Natural killer cell treated with Interleukin-12 subunit alpha and Interleukin-12 subunit beta and Interleukin-15 and Interleukin-18, amount 100 ng/mL, for 72 hours (primary cell): ENCODE data around the gene CELSR3. TPM values are rescaled to one million over a fixed set of nuclear protein-coding genes. Genes with fewer than 3 reads are reported as not detected.

Source experiments
- ATAC-seq, 2 donors: fragments of 150-1000 bp; cut with Tn5 transposase in 1 of 2; sonication (Bioruptor Pico), chemical (Tn5 transposase) in 1 of 2; 2 replicates each; pipeline ENCODE4 v1.10.0; 2021
- DNase-seq: peaks from one replicate; pipeline ENCODE4 v3.0.0; 2022; ENCODE audit warnings: low spot score
- H3K27ac Mint-ChIP-seq, 2 donors: 1 replicate in 1 of 2; 2 replicates in 1 of 2; pipeline ENCODE4 v1.8.0; 2022; ENCODE audit warnings: mixed read lengths in 2 of 2, mild to moderate bottlenecking in 1 of 2, moderate library complexity in 1 of 2
- H3K27me3 Mint-ChIP-seq, 2 donors: 1 replicate in 1 of 2; 2 replicates in 1 of 2; pipeline ENCODE4 v1.8.0; 2022; ENCODE audit warnings: mixed read lengths in 2 of 2
- H3K36me3 Mint-ChIP-seq: one replicate; pipeline ENCODE4 v1.8.0; 2022; ENCODE audit warnings: mixed read lengths
- H3K4me1 Mint-ChIP-seq, 2 donors: 1 replicate in 1 of 2; 2 replicates in 1 of 2; pipeline ENCODE4 v1.8.0; 2022; ENCODE audit warnings: low read depth in 2 of 2, mixed read lengths in 2 of 2, mild to moderate bottlenecking in 1 of 2
- H3K4me3 Mint-ChIP-seq: one replicate; pipeline ENCODE4 v1.8.0; 2022; ENCODE audit warnings: mixed read lengths
- H3K9me3 Mint-ChIP-seq: 2 replicates; pipeline ENCODE4 v1.8.0; 2022; ENCODE audit warnings: mixed read lengths
- total RNA-seq, 2 donors: library from RNA; stranded (reverse); gene quantifications; one replicate each; pipeline ENCODE4 v1.2.3, GENCODE V29; 2022

Gene CELSR3
- total RNA-seq, 2 donors from 2014 or later, result 4.4 to 20.1 TPM

DNA sequence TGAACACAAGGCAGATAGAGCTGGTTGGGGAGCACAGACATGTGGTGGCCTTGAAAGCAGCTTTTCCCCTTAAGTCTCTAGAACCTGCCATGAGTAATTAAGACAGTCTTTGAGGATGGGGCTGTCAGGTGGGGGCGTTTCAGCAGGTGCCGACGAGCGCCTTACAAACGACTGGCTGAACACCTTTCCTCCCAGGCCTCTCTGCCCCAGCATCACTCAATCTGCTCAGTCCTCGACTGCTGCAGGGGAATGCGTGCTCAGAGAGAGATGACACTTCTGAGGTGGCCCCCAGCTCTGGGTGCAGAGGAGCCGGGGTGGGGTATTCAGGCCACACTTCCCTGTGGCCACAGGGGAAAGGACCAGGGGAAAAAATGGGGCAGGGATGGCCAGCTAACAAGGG, 31.1 kb upstream of the CELSR3 start:
- Mint-ChIP-seq H3K27ac (no peak overlapping the region), H3K9me3 (no peaks in the 10 kb centered on the region), H3K4me3 (no peak overlapping the region), H3K27me3 (no peaks in the 10 kb centered on the region), H3K4me1 (peaks cover 0 to 12% of the 10 kb centered on the region in 2 donors), H3K36me3 (peaks cover 6% of the 10 kb centered on the region)
- ATAC-seq (no peak), DNase-seq (no peak)

DNA sequence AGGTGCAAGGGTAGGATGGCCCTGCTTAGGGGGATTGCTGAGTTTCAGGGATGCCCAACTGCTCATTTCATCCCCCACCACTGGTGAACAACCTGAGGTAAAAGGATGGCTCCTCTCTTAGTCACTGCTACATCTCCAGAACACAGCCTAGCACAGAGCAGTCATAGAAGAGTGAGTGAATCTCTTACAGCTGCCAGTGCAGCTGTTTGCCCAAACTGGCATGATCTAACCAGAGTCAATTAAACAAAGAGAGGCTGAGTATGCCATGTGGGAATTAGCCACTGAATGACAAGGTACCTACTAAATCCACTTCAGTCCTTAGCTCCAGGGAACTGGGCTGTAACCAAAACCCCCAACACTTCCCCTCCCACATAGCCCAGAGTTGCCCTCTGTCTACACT, 29.9 kb upstream of the CELSR3 start:
- H3K4me1 Mint-ChIP-seq, result peaks cover 0 to 12% of the 10 kb centered on the region in 2 donors
- no peaks in the 10 kb centered on the region for H3K9me3 Mint-ChIP-seq
- no peaks in the 10 kb centered on the region for H3K27me3 Mint-ChIP-seq
- DNase-seq, result no peak
- peaks cover 6% of the 10 kb centered on the region for H3K36me3 Mint-ChIP-seq
- H3K27ac Mint-ChIP-seq, result no peak overlapping the region
- ATAC-seq, result no peak
- H3K4me3 Mint-ChIP-seq, result no peak overlapping the region

DNA sequence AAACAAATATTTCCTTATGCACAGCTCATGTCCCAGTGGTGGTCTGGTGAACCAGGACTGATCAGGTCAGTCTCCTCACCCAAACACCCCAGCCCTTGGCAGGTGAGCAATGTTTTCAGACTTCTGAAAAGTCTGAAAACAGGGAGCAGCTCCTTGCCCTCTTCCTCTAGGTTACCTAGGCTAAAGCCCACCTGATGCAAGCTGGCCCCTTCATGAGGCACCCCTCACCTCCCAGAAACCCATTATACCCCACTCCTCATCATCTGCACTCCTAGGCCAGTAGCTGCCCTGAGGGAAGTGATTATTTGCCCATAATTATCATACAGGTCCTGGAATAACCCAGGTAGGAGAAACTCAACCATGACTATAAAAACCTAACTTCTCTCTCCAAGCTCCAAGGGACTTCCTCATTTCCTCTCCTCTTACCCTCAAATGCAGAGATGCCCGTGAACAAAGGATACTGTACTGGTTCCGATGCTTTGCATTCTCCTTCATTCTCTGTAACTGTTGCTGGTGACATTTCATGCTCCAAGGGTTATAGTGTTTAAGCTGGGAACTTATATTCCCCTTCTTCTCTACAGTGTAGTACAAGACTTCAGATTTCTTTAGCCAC, 28.3 kb upstream of the CELSR3 start:
- peaks cover 8 to 15% of the 10 kb centered on the region in 2 donors for H3K4me1 Mint-ChIP-seq
- H3K9me3 Mint-ChIP-seq, result no peaks in the 10 kb centered on the region
- H3K27ac Mint-ChIP-seq, result peak overlapping the region in 1 of 2 donors; percentile 4
- H3K4me3 Mint-ChIP-seq, result no peak overlapping the region
- H3K36me3 Mint-ChIP-seq, result peaks cover 6% of the 10 kb centered on the region
- DNase-seq (no peak), ATAC-seq (no peak)
- H3K27me3 Mint-ChIP-seq, result no peaks in the 10 kb centered on the region

DNA sequence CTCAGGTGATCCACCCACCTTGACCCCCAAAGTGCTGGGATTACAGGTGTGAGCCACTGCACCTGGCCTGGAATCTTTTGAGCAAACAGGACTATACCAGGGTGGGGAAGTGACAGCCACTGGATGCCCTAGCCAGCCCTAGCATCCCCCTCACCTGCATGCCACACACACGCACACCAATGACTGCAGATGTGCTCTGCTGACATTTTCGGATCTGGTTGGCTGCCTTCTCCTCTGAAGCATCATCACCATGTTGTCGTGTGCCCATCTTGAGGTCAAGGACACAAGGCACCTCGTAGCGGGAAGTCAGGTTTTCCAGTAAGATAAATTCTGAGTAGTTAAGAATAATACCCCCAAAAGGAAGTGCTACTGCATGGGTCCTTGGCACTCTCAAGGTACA, 26.7 kb upstream of the CELSR3 start:
- Mint-ChIP-seq H3K4me1 (peaks cover 15 to 16% of the 10 kb centered on the region in 2 donors), H3K4me3 (no peak overlapping the region), H3K27me3 (no peaks in the 10 kb centered on the region), H3K9me3 (no peaks in the 10 kb centered on the region), H3K36me3 (peaks cover 6% of the 10 kb centered on the region), H3K27ac (no peak overlapping the region)
- ATAC-seq (no peak), DNase-seq (no peak)

DNA sequence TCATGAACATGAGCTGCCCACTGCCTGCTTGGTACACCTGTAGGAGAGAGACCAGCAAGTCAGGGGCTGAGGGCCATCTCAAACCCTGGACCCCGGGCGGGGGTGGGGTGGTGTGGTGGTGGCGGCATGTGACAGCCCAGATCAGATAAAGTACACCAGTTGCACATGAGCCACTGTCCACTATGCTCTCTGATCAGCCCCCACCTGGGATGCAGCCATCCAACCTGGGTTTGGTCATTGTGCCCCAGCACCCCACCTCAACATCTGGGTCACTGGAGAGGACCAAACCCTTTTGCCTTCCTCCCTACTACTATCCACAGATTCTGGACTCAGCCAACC, 26.0 kb upstream of the CELSR3 start:
- Mint-ChIP-seq H3K27ac (no peak overlapping the region), H3K36me3 (peaks cover 6% of the 10 kb centered on the region), H3K27me3 (no peaks in the 10 kb centered on the region), H3K4me1 (peaks cover 19 to 22% of the 10 kb centered on the region in 2 donors), H3K4me3 (no peak overlapping the region), H3K9me3 (no peaks in the 10 kb centered on the region)
- ATAC-seq, result no peak
- no peak for DNase-seq

DNA sequence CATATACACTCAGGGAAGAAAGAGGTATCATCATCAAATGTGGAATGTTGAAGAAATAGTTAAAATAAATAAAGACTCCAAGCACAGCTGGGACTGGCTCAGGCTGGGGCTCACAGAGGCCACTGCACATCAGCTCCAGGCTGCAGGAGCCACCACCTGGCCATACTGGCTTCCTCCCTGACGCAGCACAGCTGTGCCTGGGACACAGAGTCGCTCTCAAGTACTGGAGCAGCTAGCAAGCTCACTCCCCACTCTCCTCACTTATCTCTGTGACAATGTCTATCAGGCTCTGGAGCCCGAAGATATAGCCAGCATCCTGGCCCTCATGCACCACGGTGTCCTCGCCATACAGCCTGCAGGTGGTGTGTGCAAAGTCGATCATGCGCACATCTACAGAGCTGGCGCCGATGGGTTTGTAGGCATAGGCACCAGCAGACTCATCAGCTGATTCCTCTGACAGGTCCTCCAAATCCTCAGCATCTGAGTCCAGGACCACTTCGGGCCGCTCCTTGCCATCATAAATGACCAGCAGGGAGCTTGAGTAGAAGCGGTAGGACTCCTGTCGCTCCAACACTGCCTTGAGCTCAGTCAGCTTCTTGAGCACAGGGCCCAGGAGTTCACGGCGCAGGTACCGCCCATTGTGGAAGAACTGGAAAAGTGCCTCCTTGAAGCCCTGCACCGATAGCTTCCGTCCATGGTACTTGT, 25.5 kb upstream of the CELSR3 start:
- Mint-ChIP-seq H3K9me3 (no peaks in the 10 kb centered on the region), H3K4me3 (no peak overlapping the region), H3K27ac (no peak overlapping the region), H3K27me3 (no peaks in the 10 kb centered on the region), H3K36me3 (peaks cover 6% of the 10 kb centered on the region), H3K4me1 (peaks cover 21 to 23% of the 10 kb centered on the region in 2 donors)
- no peak for ATAC-seq
- no peak for DNase-seq

DNA sequence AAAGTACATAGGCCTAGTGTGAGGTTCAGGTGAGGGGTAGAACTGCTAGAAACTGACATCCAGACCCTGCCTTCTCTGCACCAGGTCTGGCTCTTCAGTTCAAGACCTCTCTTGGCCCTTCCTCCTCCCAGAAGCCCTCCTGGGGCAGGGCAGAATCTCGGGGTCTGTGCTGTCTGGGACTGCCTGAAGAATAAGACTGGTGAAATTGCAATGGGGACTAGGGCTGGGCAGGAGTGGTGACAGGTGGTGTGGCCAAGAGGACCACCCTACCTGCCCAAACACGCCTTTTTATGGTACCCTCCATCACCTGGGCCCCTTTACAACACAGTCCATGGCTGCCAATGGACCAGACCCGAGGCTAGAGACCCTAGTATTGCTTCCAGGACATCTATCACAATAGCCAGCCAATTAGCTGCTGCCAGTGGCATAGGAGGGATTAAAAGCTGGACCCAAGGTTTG, 24.6 kb upstream of the CELSR3 start:
- H3K9me3 Mint-ChIP-seq, result no peaks in the 10 kb centered on the region
- H3K27me3 Mint-ChIP-seq, result no peaks in the 10 kb centered on the region
- no peak overlapping the region for H3K27ac Mint-ChIP-seq
- H3K36me3 Mint-ChIP-seq, result peaks cover 6% of the 10 kb centered on the region
- no peak for ATAC-seq
- H3K4me1 Mint-ChIP-seq, result peaks cover 21 to 23% of the 10 kb centered on the region in 2 donors
- H3K4me3 Mint-ChIP-seq, result no peak overlapping the region
- DNase-seq, result no peak

DNA sequence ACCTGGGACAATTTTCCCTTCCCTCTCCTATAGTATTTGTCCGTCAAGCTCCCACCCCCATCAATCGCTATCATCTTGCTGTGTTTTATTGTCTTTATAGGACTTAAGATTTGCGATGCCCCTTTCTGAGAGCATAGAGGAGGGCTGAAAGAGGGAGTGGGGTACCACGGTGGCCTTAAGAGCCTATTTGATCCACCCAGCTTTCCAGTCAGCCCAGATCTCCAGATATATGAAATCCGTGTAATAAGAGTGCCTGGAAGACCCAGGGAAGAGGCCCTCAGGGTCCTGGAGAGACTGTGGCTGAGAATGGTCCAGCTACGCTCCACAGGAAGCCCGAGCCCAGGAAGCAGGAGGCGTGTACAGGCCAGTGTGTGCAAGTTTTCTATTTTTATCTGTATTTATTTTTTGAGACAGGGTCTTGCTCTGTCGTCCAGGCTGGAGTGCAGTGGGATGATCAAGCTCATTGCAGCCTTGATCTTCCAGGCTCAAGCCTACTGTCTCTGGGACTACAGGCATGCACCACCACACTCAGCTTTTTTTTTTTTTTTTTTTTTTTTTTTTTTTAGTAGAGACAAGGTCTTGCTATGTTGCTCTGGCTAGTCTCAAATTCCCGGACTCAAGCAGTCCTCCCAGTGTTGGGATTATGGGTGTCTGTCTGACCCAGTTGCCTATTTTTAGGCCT, 24.0 kb upstream of the CELSR3 start:
- H3K27ac Mint-ChIP-seq, result peak overlapping the region; percentile 71 to 76
- no peak for DNase-seq
- H3K4me1 Mint-ChIP-seq, result peaks cover 21 to 23% of the 10 kb centered on the region in 2 donors
- no peaks in the 10 kb centered on the region for H3K9me3 Mint-ChIP-seq
- H3K36me3 Mint-ChIP-seq, result peaks cover 6% of the 10 kb centered on the region
- no peak for ATAC-seq
- peak overlapping the region; percentile 94 for H3K4me3 Mint-ChIP-seq
- H3K27me3 Mint-ChIP-seq, result no peaks in the 10 kb centered on the region

DNA sequence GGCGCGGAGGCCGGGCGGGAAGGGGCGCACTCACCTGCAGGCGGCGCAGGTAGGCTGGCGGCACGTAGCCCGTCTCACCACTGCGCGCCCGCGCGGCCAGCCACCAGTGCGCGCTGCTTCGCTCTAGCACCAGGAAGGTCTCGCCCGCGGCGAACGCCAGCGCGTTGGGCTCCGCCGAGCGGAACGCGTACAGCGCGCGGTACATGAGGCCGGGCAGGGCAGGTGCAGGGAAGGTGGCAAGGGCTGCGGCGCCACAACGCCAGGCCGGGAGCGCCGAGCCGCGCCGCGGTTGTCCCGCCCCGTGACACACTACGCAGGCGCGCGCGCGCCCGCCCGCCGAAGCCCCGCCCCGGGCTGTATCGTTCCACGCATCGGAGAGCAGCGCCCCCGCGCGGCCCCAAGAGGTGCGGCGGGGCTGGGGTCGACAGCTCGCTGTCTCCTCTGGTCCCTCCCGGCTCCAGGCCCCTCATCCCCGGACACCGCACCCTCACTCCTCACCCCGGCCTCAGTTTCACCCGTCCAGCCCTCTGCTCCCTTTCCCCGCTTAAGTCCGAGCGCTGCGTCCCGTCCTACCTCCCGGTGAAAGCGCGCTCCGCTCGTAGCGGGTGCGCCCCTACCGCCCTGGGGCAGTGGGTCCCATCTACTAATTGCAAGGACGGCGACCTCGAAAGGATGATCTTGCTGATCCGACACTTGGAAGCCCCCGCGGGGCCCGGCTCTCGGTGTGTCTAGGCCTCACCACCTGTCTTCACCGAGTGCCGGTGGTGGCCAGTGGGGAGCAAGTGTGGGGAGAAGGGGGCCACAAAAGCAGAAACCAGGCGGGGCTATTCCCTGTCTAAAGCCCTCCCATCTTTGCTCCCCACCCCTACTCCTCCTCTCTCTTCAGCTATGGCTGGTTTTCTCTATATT, 23.2 kb upstream of the CELSR3 start, which contains the start of gene NCKIPSD:
Gene NCKIPSD, minus strand, starts transcription at position 313 of the 909 bp plus-strand sequence. Its CDS starts 108 bp downstream, at position 205.
- H3K36me3 Mint-ChIP-seq, result peaks cover under 1% of the 10 kb centered on the region
- no peaks in the 10 kb centered on the region for H3K9me3 Mint-ChIP-seq
- peak within 1 kb of the TSS; percentile 71 to 76 for H3K27ac Mint-ChIP-seq
- peaks cover 23% of the 10 kb centered on the region in 2 donors for H3K4me1 Mint-ChIP-seq
- no peaks in the 10 kb centered on the region for H3K27me3 Mint-ChIP-seq
- peak within 1 kb of the TSS; percentile 94 for H3K4me3 Mint-ChIP-seq
- ATAC-seq (peak; percentile 95 to 97), DNase-seq (peak; percentile 88)

DNA sequence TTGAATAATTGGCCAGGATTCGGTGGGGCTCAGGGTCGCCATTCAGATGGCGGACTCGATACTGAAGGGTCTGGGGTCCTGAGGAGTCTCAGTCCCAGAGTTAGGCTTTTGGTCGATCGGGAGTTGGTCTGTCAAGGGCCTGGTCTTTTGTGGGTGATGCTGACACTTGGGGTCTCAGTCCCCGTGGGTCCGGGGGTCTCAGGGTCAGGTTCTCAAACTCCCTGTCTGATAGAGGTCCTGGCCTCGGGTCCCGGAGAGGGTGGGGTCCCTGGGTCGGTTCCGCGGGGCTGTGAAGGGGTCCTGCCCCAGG, 22.6 kb upstream of the CELSR3 start:
- no peaks in the 10 kb centered on the region for H3K9me3 Mint-ChIP-seq
- no peaks in the 10 kb centered on the region for H3K36me3 Mint-ChIP-seq
- ATAC-seq, result no peak

DNA sequence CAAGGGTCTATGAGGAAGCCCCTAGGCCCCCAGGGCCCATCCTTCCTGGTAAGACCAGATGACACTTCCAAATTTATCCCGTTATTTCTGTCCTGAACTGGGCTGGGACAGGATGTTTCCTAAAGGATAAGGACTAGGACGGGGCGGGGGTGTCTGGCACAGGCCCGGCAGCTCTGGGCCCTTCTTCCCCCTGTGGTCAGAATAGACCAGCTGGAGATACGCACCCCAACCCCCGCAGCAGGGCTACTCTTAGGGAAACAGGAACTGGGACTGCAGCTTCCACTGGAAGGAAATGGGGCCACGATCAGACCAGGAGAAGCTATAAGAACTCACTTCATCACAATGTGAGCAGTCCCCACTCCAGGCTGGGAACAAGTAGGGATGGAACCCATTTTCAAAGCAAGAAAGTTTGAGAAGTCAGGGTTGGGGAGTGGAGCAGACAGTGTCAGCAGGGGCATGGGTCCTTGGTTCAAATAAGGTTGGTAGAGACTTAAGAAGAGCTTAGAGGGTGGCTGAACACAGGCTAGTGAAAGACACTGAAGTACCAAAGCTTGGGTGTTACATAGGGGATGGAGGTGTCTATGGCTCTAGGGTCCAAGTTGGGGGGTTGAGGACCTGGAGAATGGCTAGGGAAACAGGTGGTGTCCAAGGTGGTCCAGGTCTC, 21.9 kb upstream of the CELSR3 start:
- ATAC-seq (no peak), DNase-seq (no peak)
- Mint-ChIP-seq H3K27me3 (no peaks in the 10 kb centered on the region), H3K9me3 (no peaks in the 10 kb centered on the region), H3K27ac (peak overlapping the region; percentile 47 to 75), H3K4me1 (peaks cover 23 to 26% of the 10 kb centered on the region in 2 donors), H3K4me3 (peak overlapping the region; percentile 94), H3K36me3 (no peaks in the 10 kb centered on the region)

More for the DNA sequence above, 22.6 kb upstream of the CELSR3 start:
- Mint-ChIP-seq H3K27me3 (no peaks in the 10 kb centered on the region), H3K4me1 (peaks cover 23 to 26% of the 10 kb centered on the region in 2 donors), H3K4me3 (peak overlapping the region; percentile 94), H3K27ac (peak overlapping the region; percentile 71 to 75)
- no peak for DNase-seq

DNA sequence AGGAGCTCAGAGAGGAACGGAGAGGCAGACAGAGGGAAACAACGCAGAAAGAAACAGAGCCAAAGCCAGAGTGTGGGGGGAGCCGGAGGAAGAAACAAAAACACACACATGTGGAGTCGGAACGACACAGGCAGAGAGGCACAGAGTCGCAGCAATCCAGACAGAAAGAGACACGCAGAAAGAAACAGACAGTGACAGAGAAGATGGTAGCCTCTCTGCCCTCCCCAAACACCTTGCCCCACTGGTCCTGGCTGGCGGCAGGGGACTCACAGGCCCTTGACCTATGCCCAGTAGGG, 21.3 kb upstream of the CELSR3 start:
- Mint-ChIP-seq H3K4me3 (peak overlapping the region; percentile 59), H3K9me3 (no peaks in the 10 kb centered on the region), H3K27ac (no peak overlapping the region), H3K27me3 (no peaks in the 10 kb centered on the region), H3K36me3 (no peaks in the 10 kb centered on the region), H3K4me1 (peaks cover 23 to 26% of the 10 kb centered on the region in 2 donors)
- ATAC-seq, result no peak
- DNase-seq, result no peak

DNA sequence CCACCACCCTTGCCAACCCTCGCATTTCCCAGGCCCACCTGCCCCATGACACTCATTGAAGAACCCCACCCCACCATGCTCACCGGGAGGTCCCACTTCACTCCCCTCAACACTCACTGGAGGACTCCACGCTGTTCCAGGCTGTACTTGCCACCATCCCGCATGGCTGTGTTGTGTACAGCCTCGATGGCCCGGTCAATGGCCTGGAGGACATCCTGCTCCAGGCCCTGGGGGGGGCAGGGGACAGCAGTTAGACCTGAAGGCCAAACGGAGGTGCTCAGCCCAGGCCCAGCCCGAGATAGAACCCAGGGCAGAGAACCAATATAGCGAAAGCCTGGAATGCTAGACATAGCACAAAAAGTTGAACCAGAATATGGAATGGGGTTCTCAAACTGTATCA, 20.1 kb upstream of the CELSR3 start:
- H3K27ac Mint-ChIP-seq, result no peak overlapping the region
- peaks cover 23 to 26% of the 10 kb centered on the region in 2 donors for H3K4me1 Mint-ChIP-seq
- H3K27me3 Mint-ChIP-seq, result no peaks in the 10 kb centered on the region
- H3K9me3 Mint-ChIP-seq, result no peaks in the 10 kb centered on the region
- no peak for ATAC-seq
- no peak overlapping the region for H3K4me3 Mint-ChIP-seq
- no peak for DNase-seq
- no peaks in the 10 kb centered on the region for H3K36me3 Mint-ChIP-seq
